HG03575 (cell line): ENCODE results near the gene MYBPC1.

Experiments used
- ATAC-seq: cut with Tn5 transposase; IDR thresholded peaks from one replicate; pipeline ENCODE4 v1.9.1; 2021; ENCODE audit not compliant: unreplicated experiment, insufficient number of reproducible peaks, low FRiP score; ENCODE audit errors: extremely low read depth

Gene MYBPC1

GRCh38 chr12:101596172-101596571, 1.4 kb downstream of the MYBPC1 start:
- ATAC-seq, result no peak

- ATAC-seq, result no peak
Observed at GRCh38 chr12:101597164-101597563, 2.4 kb downstream of the MYBPC1 start.

GRCh38 chr12:101598483-101598882, 3.7 kb downstream of the MYBPC1 start:
- ATAC-seq, result no peak

GRCh38 chr12:101599311-101599710, 4.5 kb downstream of the MYBPC1 start:
- ATAC-seq, result no peak

GRCh38 chr12:101599771-101600484, 5.2 kb downstream of the MYBPC1 start:
- no peak for ATAC-seq

GRCh38 chr12:101604132-101604531, 9.4 kb downstream of the MYBPC1 start:
- no peak for ATAC-seq

- ATAC-seq, result no peak
Observed at GRCh38 chr12:101607894-101608293, 13.1 kb downstream of the MYBPC1 start.

GRCh38 chr12:101608301-101609133, 13.7 kb downstream of the MYBPC1 start:
- ATAC-seq, result no peak

GRCh38 chr12:101609198-101609597, 14.4 kb downstream of the MYBPC1 start:
- ATAC-seq, result no peak

GRCh38 chr12:101612160-101612916, 17.6 kb downstream of the MYBPC1 start:
- ATAC-seq, result no peak

GRCh38 chr12:101616027-101616494, 21.3 kb downstream of the MYBPC1 start:
- no peak for ATAC-seq

GRCh38 chr12:101619026-101619786, 24.4 kb downstream of the MYBPC1 start:
- no peak for ATAC-seq

- ATAC-seq, result no peak
Observed at GRCh38 chr12:101619858-101620761, 25.3 kb downstream of the MYBPC1 start.

GRCh38 chr12:101620762-101621133, 26.0 kb downstream of the MYBPC1 start:
- ATAC-seq, result no peak

- no peak for ATAC-seq
Observed at GRCh38 chr12:101628676-101629075, 33.9 kb downstream of the MYBPC1 start.

GRCh38 chr12:101634724-101635123, 40.0 kb downstream of the MYBPC1 start:
- peak; percentile 93 for ATAC-seq

GRCh38 chr12:101637936-101638335, 43.2 kb downstream of the MYBPC1 start:
- ATAC-seq, result no peak
